ENCODE results near the gene RPS14.

- peak; percentile 80 to 93 (median 87) for TF ChIP-seq CTCF (IDR thresholded peaks at IDR 0.05)
- no peak for TF ChIP-seq POLR2A (IDR thresholded peaks at IDR 0.05)
These were observed 9.4 kb upstream of the RPS14 start for GRCh38 chr5:150458802-150459557.

All from esophagus squamous epithelium (tissue), 4 donors.